HL-60/S4 treated with phorbol 12-myristate 13-acetate at 8.2 ng/mL for 4 days and 3 days (cell line): ENCODE measurements around the gene AMIGO3.
"Not testable (repeated sequence)": the region's sequence is repeated elsewhere in the genome, so short reads cannot be mapped to it uniquely, and the experiment has no call there.

Experiments used
- in situ Hi-C: fragments of 300-500 bp; cut with MboI; formaldehyde crosslinking; loops from 2 replicates; pipeline ENCODE4 v1.15.0; 2022; ENCODE audit warnings: low sequenced_read_pairs

The AMIGO3 gene

GRCh38 chr3:49712631-49713317, 6.7 kb downstream of the AMIGO3 start:
- in situ Hi-C loops = no loop called here

DNA sequence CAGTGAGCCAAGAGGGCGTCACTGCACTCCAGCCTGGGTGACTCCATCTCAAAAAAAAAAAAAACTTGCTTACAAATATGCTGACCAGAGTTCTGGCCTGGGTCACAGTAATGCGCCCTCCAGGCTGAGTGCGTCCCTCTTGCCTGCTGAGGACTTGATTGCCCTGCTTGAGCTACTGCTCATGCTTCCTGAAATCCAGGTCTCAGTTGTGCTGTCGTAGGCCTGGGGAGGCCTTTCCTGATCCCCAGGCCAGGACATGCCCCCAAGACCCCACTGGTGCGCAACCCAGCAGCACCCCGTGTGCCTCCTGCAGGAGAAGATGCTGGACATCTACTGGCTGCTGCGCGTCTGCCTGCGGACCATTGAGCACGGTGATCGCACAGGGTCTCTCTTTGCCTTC, 7.3 kb downstream of the AMIGO3 start:
- in situ Hi-C loops = no loop called here

GRCh38 chr3:49711489-49711888, 8.0 kb downstream of the AMIGO3 start:
- in situ Hi-C loops = no loop called here

- in situ Hi-C loops = no loop called here
Measured at GRCh38 chr3:49709852-49710251, 9.6 kb downstream of the AMIGO3 start.

DNA sequence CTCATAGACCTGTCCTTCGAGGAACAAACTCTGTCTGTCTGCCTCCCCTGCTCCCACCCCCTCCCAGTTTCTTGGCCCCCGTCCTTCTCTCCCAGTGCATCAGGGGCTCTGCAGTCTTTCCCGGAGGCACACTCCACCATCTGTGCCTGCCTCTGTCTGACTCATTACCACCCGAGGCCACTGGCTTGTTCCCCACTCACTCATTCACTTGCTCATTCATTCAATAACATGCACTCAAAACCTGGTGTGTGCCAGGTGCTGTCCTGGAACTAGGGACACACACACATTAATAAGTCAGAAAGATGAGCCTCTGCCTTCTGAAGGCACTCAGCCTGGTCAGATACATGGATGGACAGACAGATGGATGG, 12.4 kb downstream of the AMIGO3 start:
- in situ Hi-C loops = no loop called here

DNA sequence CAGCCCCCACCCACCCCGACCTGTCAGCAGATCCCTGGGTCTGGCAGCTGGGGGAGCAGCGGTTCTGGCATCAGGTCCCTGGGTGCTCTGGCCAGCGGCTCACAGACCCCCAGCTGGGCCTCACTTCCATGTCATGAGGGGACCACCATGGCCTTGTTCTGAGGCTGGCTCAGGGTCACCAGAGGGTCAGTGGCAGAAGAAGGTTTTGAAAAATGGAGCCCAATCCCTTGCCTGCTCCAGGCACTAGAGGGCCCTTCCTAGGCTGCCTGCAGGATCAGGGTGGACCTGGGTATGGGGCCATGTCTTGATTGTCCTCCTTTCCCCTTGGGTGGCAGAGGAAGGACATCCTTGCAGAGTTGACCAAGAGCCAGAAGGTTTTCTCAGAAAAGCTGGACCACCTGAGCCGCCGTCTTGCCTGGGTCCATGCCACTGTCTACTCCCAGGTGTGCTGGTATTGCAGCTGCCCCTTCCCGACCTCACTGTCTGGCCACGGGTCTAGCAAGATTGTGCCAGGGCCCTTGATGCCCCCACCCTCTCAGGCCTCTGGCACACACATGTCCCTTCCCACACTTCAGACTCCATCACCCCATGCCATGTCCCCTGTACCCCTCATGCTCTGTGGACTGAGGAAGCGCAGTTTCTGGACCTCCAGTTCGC, 12.9 kb downstream of the AMIGO3 start:
- in situ Hi-C loops = no loop called here

DNA sequence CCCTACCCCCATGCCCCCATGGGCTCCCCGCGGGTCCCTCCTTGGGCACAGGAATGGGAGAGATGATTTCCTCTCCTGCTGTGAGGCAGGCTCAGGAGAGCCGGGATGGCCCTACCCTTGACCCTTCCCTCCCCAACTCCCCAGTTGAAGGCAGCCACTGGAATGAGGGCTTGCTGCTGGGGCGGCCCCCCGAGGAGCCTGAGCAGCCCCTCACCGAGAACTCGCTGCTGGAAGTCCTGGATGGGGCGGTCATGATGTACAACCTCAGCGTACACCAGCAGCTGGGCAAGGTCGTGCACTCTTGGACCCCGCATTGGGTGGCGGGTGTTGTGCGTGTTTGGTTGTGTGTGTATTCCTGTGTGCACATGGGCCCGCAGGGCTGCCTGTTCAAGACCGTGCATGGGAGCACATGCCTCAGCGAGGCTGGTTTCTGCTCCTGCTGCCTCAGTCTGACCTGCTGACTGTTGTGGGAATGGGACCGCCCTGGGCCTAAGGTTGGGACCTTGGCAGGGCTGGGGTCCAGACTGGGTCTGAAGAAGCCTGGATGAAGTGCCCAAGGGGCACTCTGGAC, 14.0 kb downstream of the AMIGO3 start:
- in situ Hi-C loops = no loop called here

DNA sequence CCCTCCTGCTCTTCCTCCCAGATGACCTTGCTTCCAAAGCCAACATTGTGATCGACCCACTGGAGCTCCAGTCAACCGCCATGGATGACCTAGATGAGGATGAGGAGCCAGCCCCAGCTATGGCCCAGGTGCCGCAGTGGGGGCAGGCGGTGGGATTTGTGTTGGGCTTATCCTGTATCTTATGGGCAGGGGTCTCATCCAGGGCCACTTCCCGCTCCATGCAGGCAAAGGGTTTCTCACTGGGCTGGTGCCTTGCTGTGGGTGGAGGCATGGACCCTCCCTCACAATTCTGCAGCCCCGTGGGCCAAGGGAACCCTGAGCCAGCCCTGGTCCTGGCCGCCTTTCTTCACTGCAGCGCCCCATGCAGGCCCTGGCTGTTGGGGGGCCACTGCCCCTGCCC, 14.9 kb downstream of the AMIGO3 start:
- in situ Hi-C loops = no loop called here

GRCh38 chr3:49703956-49704355, 15.5 kb downstream of the AMIGO3 start:
- in situ Hi-C loops = no loop called here

- in situ Hi-C loops = no loop called here
Measured at GRCh38 chr3:49703443-49703927, 16.0 kb downstream of the AMIGO3 start.

- in situ Hi-C loops = no loop called here
Measured at GRCh38 chr3:49702672-49703071, 16.8 kb downstream of the AMIGO3 start.

DNA sequence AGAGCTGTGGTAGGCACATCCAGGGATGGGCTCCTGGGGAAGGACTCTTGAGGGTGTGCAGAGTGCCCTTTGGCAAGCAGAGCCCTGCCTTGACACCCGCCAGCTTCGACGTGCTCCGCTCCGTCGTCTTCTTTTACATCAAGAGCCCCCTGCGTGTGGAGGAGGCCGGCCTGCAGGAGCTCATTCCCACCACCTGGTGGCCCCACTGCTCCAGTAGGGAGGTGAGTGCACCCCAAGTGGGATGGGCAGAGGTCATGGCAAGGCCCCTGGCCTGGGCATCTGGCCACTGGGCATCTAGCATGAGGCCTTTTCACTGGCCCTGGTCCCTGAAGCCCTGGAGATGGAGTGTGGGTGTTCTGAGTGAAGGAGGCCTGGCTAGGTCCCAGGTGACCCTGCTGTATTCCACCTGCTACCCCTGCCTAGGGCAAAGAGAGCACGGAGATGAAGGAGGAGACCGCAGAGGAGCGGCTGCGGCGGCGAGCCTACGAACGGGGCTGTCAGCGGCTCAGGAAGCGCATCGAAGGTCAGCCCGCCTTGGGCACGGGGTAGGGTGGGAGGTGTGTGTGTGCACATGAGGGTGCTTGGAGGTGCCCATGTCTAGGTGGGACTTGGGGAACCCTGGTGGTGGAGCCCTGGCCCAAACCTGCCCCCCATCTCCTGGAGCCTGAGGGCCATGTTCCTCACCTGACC, 18.0 kb downstream of the AMIGO3 start:
- in situ Hi-C loops = no loop called here

- in situ Hi-C loops = no loop called here
Measured at GRCh38 chr3:49700453-49701128, 18.9 kb downstream of the AMIGO3 start.

GRCh38 chr3:49700014-49700413, 19.5 kb downstream of the AMIGO3 start:
- in situ Hi-C loops = no loop called here

DNA sequence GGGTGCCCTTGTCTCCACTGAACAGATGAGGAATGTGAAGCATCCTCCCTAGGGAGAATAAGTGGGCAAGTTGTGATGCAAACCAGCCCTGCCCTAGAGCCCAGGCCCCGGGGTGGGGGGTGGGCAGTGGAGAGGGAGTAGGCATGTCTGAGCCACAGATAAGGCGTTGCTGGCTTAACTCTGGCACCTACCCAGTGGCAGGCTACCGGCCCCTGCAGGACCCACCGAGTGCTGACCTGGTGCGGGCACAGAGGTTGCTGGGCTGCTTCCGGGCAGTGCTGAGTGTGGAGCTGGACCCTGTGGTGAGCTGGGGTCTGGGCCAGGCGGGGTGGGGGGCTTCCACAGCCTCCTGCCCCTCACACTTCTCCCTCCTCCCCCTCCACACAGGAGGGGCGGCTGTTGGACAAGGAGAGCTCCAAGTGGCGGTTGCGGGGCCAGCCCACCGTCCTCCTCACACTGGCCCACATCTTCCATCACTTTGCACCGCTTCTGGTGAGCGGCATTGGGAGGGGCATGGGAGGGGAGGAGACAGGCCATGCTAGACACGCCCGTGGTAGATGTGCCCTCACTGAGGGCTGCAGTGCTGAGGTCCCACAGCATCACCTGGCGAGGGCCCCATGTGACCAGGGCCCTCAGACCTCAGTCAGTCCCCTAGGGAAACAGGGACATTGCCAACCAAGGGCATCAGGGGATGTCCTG, 20.1 kb downstream of the AMIGO3 start:
- in situ Hi-C loops = no loop called here

GRCh38 chr3:49695350-49696015, 24.0 kb downstream of the AMIGO3 start:
- in situ Hi-C loops = not testable (repeated sequence)

DNA sequence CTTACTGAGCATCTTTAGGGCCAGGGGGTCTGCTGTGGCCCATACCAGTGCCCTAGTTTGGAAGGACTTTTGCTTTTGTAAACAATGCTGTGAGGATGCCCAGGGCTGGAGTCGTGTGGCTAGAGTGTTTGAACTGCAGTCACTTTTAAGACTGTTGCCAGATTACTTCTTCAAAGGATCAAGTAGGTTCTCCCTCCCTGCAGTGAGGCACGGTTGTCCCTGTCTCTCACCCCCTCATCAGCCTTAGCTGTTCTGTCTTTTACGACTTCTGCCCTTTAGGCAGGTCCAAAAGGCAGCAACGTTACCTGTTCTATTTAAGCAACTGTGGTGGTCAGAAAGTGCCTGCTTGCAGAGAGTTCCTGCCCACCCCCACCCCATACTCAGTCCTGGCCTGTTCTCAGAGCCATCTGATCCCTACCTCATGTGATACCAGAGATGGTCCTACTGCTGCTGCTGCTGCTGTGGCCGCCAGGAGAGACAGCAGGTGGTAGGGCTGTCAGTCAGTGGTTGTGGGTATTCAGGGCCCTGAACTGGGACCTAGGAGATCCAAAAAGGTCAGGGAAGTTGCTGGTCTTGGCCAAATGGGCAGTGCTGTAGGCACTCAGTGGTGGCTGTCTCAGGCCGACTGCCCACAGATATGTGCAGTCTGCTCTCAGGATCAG, 24.9 kb downstream of the AMIGO3 start:
- in situ Hi-C loops = not testable (repeated sequence)

- in situ Hi-C loops = not testable (repeated sequence)
Measured at GRCh38 chr3:49691481-49691880, 28.0 kb downstream of the AMIGO3 start.

DNA sequence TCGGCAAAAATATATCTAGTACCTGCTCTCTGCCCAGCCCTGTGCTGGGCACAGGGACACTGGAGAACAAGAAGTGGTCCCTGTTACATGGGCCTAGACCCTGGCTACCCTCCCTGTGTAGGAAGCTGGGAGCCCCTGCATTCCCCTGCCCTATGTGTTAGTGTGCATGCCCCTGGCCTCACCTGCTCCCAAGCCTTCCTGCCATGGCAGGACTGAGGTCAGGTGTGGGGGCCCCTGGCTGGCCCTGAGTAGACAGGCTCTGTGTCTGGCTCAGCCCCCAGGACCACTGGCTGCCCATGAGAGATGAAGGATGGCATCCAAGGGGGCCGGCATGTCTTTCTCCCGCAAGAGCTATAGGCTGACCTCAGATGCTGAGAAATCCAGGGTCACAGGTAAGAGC, 28.6 kb downstream of the AMIGO3 start:
- in situ Hi-C loops = not testable (repeated sequence)
